ENCODE measurements around the gene GALM. TPM values are rescaled to one million over a fixed set of nuclear protein-coding genes. Genes with fewer than 3 reads are reported as not detected.
A peak's percentile ranks its signal among the peaks of the same experiment; 100 is the strongest.

Gene GALM
- total and polyA plus RNA-seq, 2 experiments from 2014 or later = 52.6 to 59.4 TPM

DNA sequence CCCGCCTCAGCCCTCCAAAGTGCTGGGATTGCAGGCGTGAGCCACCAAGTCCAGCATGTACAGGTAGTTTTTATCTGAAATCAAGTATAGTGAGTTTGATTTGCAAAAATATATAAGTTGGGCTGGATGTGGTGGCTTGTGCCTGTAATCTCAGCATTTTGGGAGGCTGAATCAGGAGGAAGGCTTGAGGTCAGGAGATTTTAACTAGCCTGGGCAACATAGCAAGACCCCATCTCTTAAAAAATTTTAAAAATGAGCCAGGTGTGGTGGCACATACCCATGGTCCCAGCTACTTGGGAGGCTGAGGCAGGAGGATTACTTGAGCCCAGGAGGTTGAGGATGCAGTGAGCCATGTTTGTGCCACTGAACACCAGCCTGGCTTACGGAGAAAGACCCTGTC, 5.6 kb upstream of the GALM start:
- Histone ChIP-seq H4K20me1 (ENCODE audit: insufficient read depth, poor library complexity, severe bottlenecking) (no peaks in the 10 kb centered on the region), H3K4me2 (no peak overlapping the region), H3K36me3 (replicated peaks; ENCODE audit: insufficient read depth, low read depth) (no peaks in the 10 kb centered on the region), H2AFZ (no peak overlapping the region), H3K4me3 (no peak overlapping the region), H3K79me2 (no peaks in the 10 kb centered on the region), H3K27me3 (no peaks in the 10 kb centered on the region), H3K9me2 (replicated peaks; ENCODE audit: insufficient read depth) (no peaks in the 10 kb centered on the region), H3K27ac (no peak overlapping the region), H3K4me1 (ENCODE audit: insufficient read depth) (no peaks in the 10 kb centered on the region), H3K9me3 (ENCODE audit: low read depth) (no peaks in the 10 kb centered on the region)
- no peak for TF ChIP-seq EZH2 (IDR thresholded peaks at IDR 0.05; ENCODE audit: borderline replicate concordance)
- no peak for TF ChIP-seq EZH2phosphoT487 (IDR thresholded peaks at IDR 0.05; ENCODE audit: low read depth, severe bottlenecking, unreplicated experiment)
- TF ChIP-seq, protein P1, sequence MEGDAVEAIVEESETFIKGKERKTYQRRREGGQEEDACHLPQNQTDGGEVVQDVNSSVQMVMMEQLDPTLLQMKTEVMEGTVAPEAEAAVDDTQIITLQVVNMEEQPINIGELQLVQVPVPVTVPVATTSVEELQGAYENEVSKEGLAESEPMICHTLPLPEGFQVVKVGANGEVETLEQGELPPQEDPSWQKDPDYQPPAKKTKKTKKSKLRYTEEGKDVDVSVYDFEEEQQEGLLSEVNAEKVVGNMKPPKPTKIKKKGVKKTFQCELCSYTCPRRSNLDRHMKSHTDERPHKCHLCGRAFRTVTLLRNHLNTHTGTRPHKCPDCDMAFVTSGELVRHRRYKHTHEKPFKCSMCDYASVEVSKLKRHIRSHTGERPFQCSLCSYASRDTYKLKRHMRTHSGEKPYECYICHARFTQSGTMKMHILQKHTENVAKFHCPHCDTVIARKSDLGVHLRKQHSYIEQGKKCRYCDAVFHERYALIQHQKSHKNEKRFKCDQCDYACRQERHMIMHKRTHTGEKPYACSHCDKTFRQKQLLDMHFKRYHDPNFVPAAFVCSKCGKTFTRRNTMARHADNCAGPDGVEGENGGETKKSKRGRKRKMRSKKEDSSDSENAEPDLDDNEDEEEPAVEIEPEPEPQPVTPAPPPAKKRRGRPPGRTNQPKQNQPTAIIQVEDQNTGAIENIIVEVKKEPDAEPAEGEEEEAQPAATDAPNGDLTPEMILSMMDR (IDR thresholded peaks at IDR 0.05; ENCODE audit: poor library complexity) = no peak
- DNase-seq (ENCODE audit: low spot score) = no peak
- WGBS (ENCODE audit: low lambda C conversion rate, missing lambda C conversion rate) = 94% methylated on average over 3 of the region's 3 CpGs

DNA sequence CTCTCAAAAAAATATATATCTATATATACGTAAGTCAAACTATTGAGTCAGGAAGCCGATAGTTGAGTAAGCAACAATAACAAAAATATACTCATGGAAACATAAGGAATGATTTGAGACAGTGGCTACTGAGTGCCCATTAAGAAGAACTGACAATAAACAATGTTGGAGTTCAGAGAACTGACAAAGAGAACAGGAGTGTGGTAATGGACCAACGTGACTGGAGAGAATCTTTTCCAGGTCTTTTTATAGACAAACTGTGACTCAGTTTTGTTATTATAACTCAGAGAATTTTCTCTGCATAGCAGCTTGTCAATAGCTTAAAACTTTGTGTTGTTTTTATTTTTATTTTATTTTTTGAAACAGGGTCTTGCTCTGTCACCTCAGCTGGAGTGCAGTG, 4.6 kb upstream of the GALM start:
- Histone ChIP-seq H3K4me1 (ENCODE audit: insufficient read depth) (no peaks in the 10 kb centered on the region), H3K27me3 (no peaks in the 10 kb centered on the region), H3K27ac (no peak overlapping the region), H3K36me3 (replicated peaks; ENCODE audit: insufficient read depth, low read depth) (no peaks in the 10 kb centered on the region), H3K4me3 (no peak overlapping the region), H3K79me2 (no peaks in the 10 kb centered on the region), H4K20me1 (ENCODE audit: insufficient read depth, poor library complexity, severe bottlenecking) (no peaks in the 10 kb centered on the region), H3K9me3 (ENCODE audit: low read depth) (no peaks in the 10 kb centered on the region), H3K4me2 (no peak overlapping the region), H3K9me2 (replicated peaks; ENCODE audit: insufficient read depth) (no peaks in the 10 kb centered on the region), H2AFZ (no peak overlapping the region)
- no peak for TF ChIP-seq EZH2phosphoT487 (IDR thresholded peaks at IDR 0.05; ENCODE audit: low read depth, severe bottlenecking, unreplicated experiment)
- TF ChIP-seq, protein P1 (IDR thresholded peaks at IDR 0.05; ENCODE audit: poor library complexity) = no peak
- TF ChIP-seq EZH2 (IDR thresholded peaks at IDR 0.05; ENCODE audit: borderline replicate concordance) = no peak
- WGBS (ENCODE audit: low lambda C conversion rate, missing lambda C conversion rate) = 80% methylated on average over 3 of the region's 3 CpGs
- no peak for DNase-seq (ENCODE audit: low spot score)

DNA sequence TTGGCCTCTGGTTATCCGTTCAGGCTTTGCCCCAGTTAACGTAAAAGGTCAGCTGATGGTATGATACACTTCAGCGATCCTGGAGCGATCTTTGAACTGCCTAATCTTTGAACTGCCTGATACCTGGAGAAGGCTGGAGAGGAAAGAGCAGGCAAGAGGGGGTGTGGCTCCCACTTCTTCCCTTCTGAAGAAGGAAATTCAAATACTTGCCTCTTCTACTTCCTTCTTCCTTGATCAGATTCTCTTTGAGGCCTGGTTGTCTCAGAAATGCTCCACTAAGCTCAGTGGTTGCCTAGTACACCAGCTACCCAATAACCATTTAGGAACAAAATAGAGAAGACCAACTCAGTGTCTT, 619 bp downstream of the GALM start:
- H3K27ac ChIP-seq = peak overlapping the region; percentile 82
- H3K36me3 ChIP-seq (replicated peaks; ENCODE audit: insufficient read depth, low read depth) = no peaks in the 10 kb centered on the region
- no peaks in the 10 kb centered on the region for H3K9me2 ChIP-seq (replicated peaks; ENCODE audit: insufficient read depth)
- H3K4me1 ChIP-seq (ENCODE audit: insufficient read depth) = peaks cover 17% of the 10 kb centered on the region
- peak overlapping the region; percentile 81 for H3K4me2 ChIP-seq
- H3K9me3 ChIP-seq (ENCODE audit: low read depth) = no peaks in the 10 kb centered on the region
- no peaks in the 10 kb centered on the region for H4K20me1 ChIP-seq (ENCODE audit: insufficient read depth, poor library complexity, severe bottlenecking)
- peak overlapping the region; percentile 74 for H2AFZ ChIP-seq
- peaks cover 48% of the 10 kb centered on the region for H3K79me2 ChIP-seq
- TF ChIP-seq EZH2 (IDR thresholded peaks at IDR 0.05; ENCODE audit: borderline replicate concordance) (no peak), EZH2phosphoT487 (IDR thresholded peaks at IDR 0.05; ENCODE audit: low read depth, severe bottlenecking, unreplicated experiment) (no peak)
- TF ChIP-seq, protein P1 (IDR thresholded peaks at IDR 0.05; ENCODE audit: poor library complexity) = no peak
- H3K4me3 ChIP-seq = peak overlapping the region; percentile 37
- H3K27me3 ChIP-seq = no peaks in the 10 kb centered on the region
- peak; percentile 74 for DNase-seq (ENCODE audit: low spot score)
- WGBS (ENCODE audit: low lambda C conversion rate, missing lambda C conversion rate) = 2% methylated on average over 4 of the region's 4 CpGs

DNA sequence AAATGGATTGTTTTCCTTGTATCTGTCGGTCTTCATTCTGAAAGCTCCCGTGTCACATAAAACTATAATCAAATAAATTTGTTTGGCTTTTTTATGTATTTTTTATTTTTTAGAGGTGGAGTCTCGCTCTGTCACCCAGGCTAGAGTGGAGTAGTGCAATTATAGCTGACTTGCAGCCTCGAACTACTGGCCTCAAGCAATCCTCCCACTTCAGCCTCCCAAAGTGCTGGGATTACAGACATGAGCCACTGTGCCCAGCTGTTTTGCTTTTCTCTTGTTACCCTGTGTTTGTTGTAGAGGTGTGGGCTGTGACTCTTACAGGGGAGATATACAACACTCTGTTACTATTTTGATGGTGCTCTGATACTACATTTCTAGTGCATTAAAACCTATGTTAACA, 2.2 kb downstream of the GALM start:
- TF ChIP-seq, protein P1 (IDR thresholded peaks at IDR 0.05; ENCODE audit: poor library complexity) = no peak
- TF ChIP-seq EZH2phosphoT487 (IDR thresholded peaks at IDR 0.05; ENCODE audit: low read depth, severe bottlenecking, unreplicated experiment) (no peak), EZH2 (IDR thresholded peaks at IDR 0.05; ENCODE audit: borderline replicate concordance) (no peak)
- Histone ChIP-seq H2AFZ (no peak overlapping the region), H3K4me2 (peak overlapping the region; percentile 81), H3K36me3 (replicated peaks; ENCODE audit: insufficient read depth, low read depth) (no peaks in the 10 kb centered on the region), H3K79me2 (peaks cover 63% of the 10 kb centered on the region), H3K9me2 (replicated peaks; ENCODE audit: insufficient read depth) (no peaks in the 10 kb centered on the region), H3K4me1 (ENCODE audit: insufficient read depth) (peaks cover 17% of the 10 kb centered on the region), H4K20me1 (ENCODE audit: insufficient read depth, poor library complexity, severe bottlenecking) (no peaks in the 10 kb centered on the region), H3K27me3 (no peaks in the 10 kb centered on the region), H3K27ac (peak overlapping the region; percentile 82), H3K4me3 (no peak overlapping the region), H3K9me3 (ENCODE audit: low read depth) (no peaks in the 10 kb centered on the region)
- no peak for DNase-seq (ENCODE audit: low spot score)
- WGBS (ENCODE audit: low lambda C conversion rate, missing lambda C conversion rate) = 97% methylated on average over 4 of the region's 4 CpGs

Measured in hepatocyte (in vitro differentiated cells).